ENCODE measurements around the gene FUNDC2.

FUNDC2 gene, protein sequence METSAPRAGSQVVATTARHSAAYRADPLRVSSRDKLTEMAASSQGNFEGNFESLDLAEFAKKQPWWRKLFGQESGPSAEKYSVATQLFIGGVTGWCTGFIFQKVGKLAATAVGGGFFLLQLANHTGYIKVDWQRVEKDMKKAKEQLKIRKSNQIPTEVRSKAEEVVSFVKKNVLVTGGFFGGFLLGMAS

DNA sequence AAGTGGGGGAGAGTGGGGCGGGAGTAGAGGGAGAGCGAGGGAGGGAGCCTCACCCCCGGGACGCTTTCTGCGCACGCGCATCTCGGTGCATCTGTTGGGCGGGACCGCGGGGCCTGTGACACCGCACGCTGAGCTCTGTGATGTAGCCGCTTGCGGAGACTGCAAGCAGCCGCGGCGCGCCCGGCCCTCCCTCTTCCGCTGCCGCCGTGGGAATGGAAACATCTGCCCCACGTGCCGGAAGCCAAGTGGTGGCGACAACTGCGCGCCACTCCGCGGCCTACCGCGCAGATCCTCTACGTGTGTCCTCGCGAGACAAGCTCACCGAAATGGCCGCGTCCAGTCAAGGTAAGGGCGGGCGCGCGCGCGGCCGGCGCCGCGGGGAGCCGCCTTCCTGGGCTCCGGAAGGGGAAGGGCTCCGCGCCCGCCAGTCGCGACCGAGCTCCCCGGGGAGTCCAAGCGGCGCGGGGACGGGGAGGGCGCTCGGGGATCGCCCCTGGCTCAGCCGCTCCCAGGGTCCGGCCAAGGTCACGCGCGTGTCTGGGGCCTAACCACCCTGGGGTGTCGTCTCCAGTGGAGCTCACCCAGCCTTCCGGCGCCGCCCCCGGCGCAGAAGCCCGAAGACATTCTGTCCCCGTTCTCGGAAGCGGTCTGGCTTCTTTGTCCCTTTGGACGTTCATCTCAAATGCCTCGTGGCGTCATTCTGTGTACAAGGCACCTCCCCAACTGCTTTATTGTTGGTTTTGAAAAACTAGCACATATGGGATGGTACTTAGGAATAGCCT is at the start of gene FUNDC2:
FUNDC2 (plus strand) TSS at position 118 of the 782 bp plus-strand sequence; CDS start at position 213, 95 bp downstream.
- no peak for TF ChIP-seq CTCF (IDR thresholded peaks at IDR 0.05)

DNA sequence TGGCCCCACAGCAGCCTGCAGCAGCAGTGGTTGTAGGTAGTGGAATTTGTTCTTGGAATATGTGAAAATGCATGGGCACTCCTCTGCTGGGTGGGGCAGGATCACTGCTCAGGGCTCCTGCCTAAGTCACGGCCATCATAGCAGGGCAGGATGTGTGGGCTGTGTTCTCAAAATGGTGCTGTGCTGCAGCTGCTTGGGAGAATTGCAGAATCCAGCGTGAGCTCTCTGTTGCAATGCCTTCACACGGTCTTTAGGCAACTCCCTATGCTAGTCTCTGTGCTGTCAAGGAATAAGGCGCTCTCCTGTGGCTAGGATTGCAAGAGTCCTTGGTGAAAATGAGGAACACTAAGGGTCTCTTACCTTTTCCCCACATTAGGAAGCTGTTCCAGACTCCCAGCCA is 47.0 kb upstream of the FUNDC2 start:
- no peak for DNase-seq (ENCODE audit: low spot score)
- no peak for TF ChIP-seq CTCF (IDR thresholded peaks at IDR 0.05)
- Histone ChIP-seq H3K4me3 (no peak overlapping the region), H3K27ac (no peak overlapping the region)

More for the DNA sequence above, at the start of gene FUNDC2:
- peak; percentile 96 for DNase-seq (ENCODE audit: low spot score)
- Histone ChIP-seq H3K4me3 (peak within 1 kb of the TSS; percentile 74), H3K27ac (peak within 1 kb of the TSS; percentile 80 to 95)

GRCh38 chrX:154980330-154981115 is 46.1 kb upstream of the FUNDC2 start:
- TF ChIP-seq CTCF (IDR thresholded peaks at IDR 0.05), result peak; percentile 38
- Histone ChIP-seq H3K27ac (no peak overlapping the region), H3K4me3 (peak overlapping the region; percentile 69)
- DNase-seq (ENCODE audit: low spot score), result peak; percentile 75

GRCh38 chrX:154981116-154981411 is 45.6 kb upstream of the FUNDC2 start:
- DNase-seq (ENCODE audit: low spot score), result no peak
- Histone ChIP-seq H3K27ac (no peak overlapping the region), H3K4me3 (peak overlapping the region; percentile 69)
- TF ChIP-seq CTCF (IDR thresholded peaks at IDR 0.05), result no peak

DNA sequence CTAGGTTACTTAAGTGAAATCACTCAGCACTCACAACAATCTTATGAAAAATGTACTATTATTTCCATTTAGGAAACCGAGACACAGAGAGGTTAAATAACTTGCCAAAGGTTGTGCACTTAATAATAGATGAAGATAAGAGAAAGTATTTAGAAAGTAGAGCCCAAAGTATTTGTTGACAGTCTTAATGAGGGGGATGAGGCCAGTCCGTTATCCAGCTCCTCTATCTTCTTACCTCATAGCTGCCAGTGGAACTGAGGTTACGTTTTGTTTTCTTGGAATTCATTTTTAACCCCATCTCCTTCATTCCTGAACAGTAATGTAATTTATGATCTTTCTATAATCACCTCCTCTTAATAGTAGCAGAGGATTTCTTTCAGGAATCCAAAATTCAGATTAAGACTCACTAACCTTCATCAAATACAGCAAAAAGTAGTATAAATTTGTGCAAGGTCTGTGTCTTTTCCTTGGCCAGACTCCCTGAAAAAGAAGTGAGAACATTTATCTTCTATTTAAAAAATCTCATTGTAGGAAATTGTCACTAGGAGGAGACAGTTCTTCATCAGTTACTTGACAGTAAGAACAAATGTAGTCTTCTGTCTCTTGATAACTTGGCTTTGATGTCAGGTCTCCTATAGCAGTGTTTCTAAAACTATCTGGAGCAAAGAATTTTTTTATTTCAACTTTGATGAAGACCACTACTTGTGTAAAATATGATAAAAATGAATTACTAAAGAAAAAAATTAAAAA is 39.6 kb upstream of the FUNDC2 start:
- DNase-seq (ENCODE audit: low spot score), result no peak
- no peak overlapping the region for H3K27ac ChIP-seq
- no peak for TF ChIP-seq CTCF (IDR thresholded peaks at IDR 0.05)
- H3K4me3 ChIP-seq, result no peak overlapping the region

GRCh38 chrX:154987940-154988339 is 38.7 kb upstream of the FUNDC2 start:
- no peak for TF ChIP-seq CTCF (IDR thresholded peaks at IDR 0.05)
- Histone ChIP-seq H3K4me3 (no peak overlapping the region), H3K27ac (no peak overlapping the region)
- no peak for DNase-seq (ENCODE audit: low spot score)

All from coronary artery (tissue), 2 donors.